Fibroblast of lung (primary cell): Measurements from ENCODE around the gene ARHGEF7. TPM values are rescaled to one million over a fixed set of nuclear protein-coding genes. Genes with fewer than 3 reads are reported as not detected.

ENCODE experiments used
- DNase-seq, 2 donors: peaks; one replicate each; pipeline versions ENCODE4 v3.0.0 to v3.0.0-alpha.2; 2010; ENCODE audit warnings: low read depth in 2 of 2
- H2AFZ ChIP-seq: 2 replicates; pipeline ENCODE4 v1.5.1; 2012; ENCODE audit warnings: low read length, control low read depth, inconsistent platforms
- H3K27ac ChIP-seq: 2 replicates; pipeline ENCODE4 v1.5.1; 2011; ENCODE audit warnings: low read length, control low read depth; ENCODE audit not compliant: insufficient read depth
- H3K27me3 ChIP-seq: 2 replicates; pipeline ENCODE4 v1.5.1; 2011; ENCODE audit warnings: mild to moderate bottlenecking, low read length; ENCODE audit not compliant: control insufficient read depth, insufficient read depth
- H3K36me3 ChIP-seq: 2 replicates; pipeline ENCODE4 v1.5.1; 2011; ENCODE audit warnings: low read length; ENCODE audit not compliant: control insufficient read depth, insufficient read depth
- H3K4me1 ChIP-seq: 2 replicates; pipeline ENCODE4 v1.5.1; 2011; ENCODE audit warnings: low read length; ENCODE audit not compliant: control insufficient read depth, insufficient read depth; ENCODE audit errors: extremely low read depth
- H3K4me2 ChIP-seq: 2 replicates; pipeline ENCODE4 v1.5.1; 2011; ENCODE audit warnings: low read length, control low read depth; ENCODE audit not compliant: insufficient read depth; ENCODE audit errors: extremely low read depth
- H3K4me3 ChIP-seq, 4 experiments: fragments of 200-600 bp in 1 of 4; sonication (generic) in 1 of 4; replicated peaks in 1 of 4; 2 replicates each; pipeline ENCODE4 v1.5.1; 2011 to 2016; ENCODE audit warnings: low read length in 4 of 4, low read depth in 3 of 4, mild to moderate bottlenecking in 3 of 4, control low read depth in 2 of 4, inconsistent platforms in 1 of 4, mixed read lengths in 1 of 4; ENCODE audit not compliant: insufficient read depth in 1 of 4; ENCODE audit errors: control extremely low read depth in 1 of 4
- H3K79me2 ChIP-seq: 2 replicates; pipeline ENCODE4 v1.5.1; 2012; ENCODE audit warnings: mild to moderate bottlenecking, low read length, inconsistent platforms; ENCODE audit not compliant: control insufficient read depth, insufficient read depth
- H3K9ac ChIP-seq: 2 replicates; pipeline ENCODE4 v1.5.1; 2011; ENCODE audit warnings: mild to moderate bottlenecking, low read length, control low read depth; ENCODE audit not compliant: insufficient read depth
- H3K9me3 ChIP-seq: 2 replicates; pipeline ENCODE4 v1.5.1; 2012; ENCODE audit warnings: low read depth, low read length; ENCODE audit not compliant: control insufficient read depth, insufficient read depth
- H4K20me1 ChIP-seq: 2 replicates; pipeline ENCODE4 v1.5.1; 2011; ENCODE audit warnings: low read length; ENCODE audit not compliant: control insufficient read depth, insufficient read depth; ENCODE audit errors: extremely low read depth
- CTCF ChIP-seq, 2 donors: IDR thresholded peaks in 1 of 2; conservative IDR thresholded peaks in 1 of 2; 1 replicate in 1 of 2; 2 replicates in 1 of 2; pipeline ENCODE4 v1.5.1; 2011 to 2012; ENCODE audit warnings: low read length in 2 of 2, control low read depth in 1 of 2, inconsistent platforms in 1 of 2, low read depth in 1 of 2, mild to moderate bottlenecking in 1 of 2
- EZH2 ChIP-seq: IDR thresholded peaks from 2 replicates; pipeline ENCODE4 v1.5.1; 2012; ENCODE audit warnings: low read length, control low read depth, mild to moderate bottlenecking; ENCODE audit errors: missing control alignments
- polyA plus RNA-seq, 2 donors: library from polyadenylated mRNA; depleted of rRNA in 1 of 2; stranded (reverse) in 1 of 2; unstranded in 1 of 2; fragments of >200 nt; gene quantifications; 2 replicates each; pipeline ENCODE4 v1.2.1, GENCODE V29; 2011 to 2012; ENCODE audit warnings: missing spikeins in 1 of 2
- total RNA-seq: library from RNA; depleted of rRNA; stranded (reverse); fragments of >200 nt; gene quantifications from 2 replicates; pipeline ENCODE4 v1.2.1, GENCODE V29; 2014

The ARHGEF7 gene
- total and polyA plus RNA-seq, 2 donors (not counting 1 experiment from before 2014, with no cell fraction given) = 29.1 to 42.8 TPM

GRCh38 chr13:111317571-111318345 lies 202.6 kb downstream of the ARHGEF7 start:
- no peaks in the 10 kb centered on the region for H3K9me3 ChIP-seq
- no peaks in the 10 kb centered on the region for H3K79me2 ChIP-seq
- H3K9ac ChIP-seq = no peak overlapping the region
- no peak overlapping the region for H3K4me2 ChIP-seq
- no peak overlapping the region for H2AFZ ChIP-seq
- H4K20me1 ChIP-seq = no peaks in the 10 kb centered on the region
- no peak for DNase-seq
- no peaks in the 10 kb centered on the region for H3K27me3 ChIP-seq
- H3K4me1 ChIP-seq = no peaks in the 10 kb centered on the region
- H3K36me3 ChIP-seq = no peaks in the 10 kb centered on the region
- no peak overlapping the region for H3K27ac ChIP-seq
- no peak overlapping the region for H3K4me3 ChIP-seq
- no peak for TF ChIP-seq CTCF (conservative IDR thresholded peaks at IDR 0.05 in 1 of 2, IDR thresholded peaks at IDR 0.05 in 1 of 2; ENCODE audit: low read depth in 1 of 2, low read length in 2 of 2)
- TF ChIP-seq EZH2 = no peak

- no peaks in the 10 kb centered on the region for H3K79me2 ChIP-seq
- H3K27ac ChIP-seq = no peak overlapping the region
- DNase-seq = no peak
- no peaks in the 10 kb centered on the region for H3K27me3 ChIP-seq
- TF ChIP-seq CTCF (conservative IDR thresholded peaks at IDR 0.05 in 1 of 2, IDR thresholded peaks at IDR 0.05 in 1 of 2; ENCODE audit: low read depth in 1 of 2, low read length in 2 of 2) (no peak), EZH2 (no peak)
- H4K20me1 ChIP-seq = no peaks in the 10 kb centered on the region
- no peaks in the 10 kb centered on the region for H3K9me3 ChIP-seq
- no peak overlapping the region for H3K4me3 ChIP-seq
- H3K4me2 ChIP-seq = no peak overlapping the region
- H3K4me1 ChIP-seq = no peaks in the 10 kb centered on the region
- H3K36me3 ChIP-seq = no peaks in the 10 kb centered on the region
- no peak overlapping the region for H2AFZ ChIP-seq
- H3K9ac ChIP-seq = no peak overlapping the region
Measured at GRCh38 chr13:111318386-111318785, 203.3 kb downstream of the ARHGEF7 start.

- Histone ChIP-seq H3K79me2 (no peaks in the 10 kb centered on the region), H3K36me3 (no peaks in the 10 kb centered on the region), H3K4me1 (peaks cover 1% of the 10 kb centered on the region), H3K9me3 (no peaks in the 10 kb centered on the region), H3K27ac (no peak overlapping the region), H4K20me1 (no peaks in the 10 kb centered on the region), H2AFZ (no peak overlapping the region), H3K9ac (no peak overlapping the region), H3K4me3 (no peak overlapping the region), H3K27me3 (no peaks in the 10 kb centered on the region), H3K4me2 (no peak overlapping the region)
- no peak for TF ChIP-seq EZH2
- TF ChIP-seq CTCF (conservative IDR thresholded peaks at IDR 0.05 in 1 of 2, IDR thresholded peaks at IDR 0.05 in 1 of 2; ENCODE audit: low read depth in 1 of 2, low read length in 2 of 2) = no peak
- DNase-seq = no peak
Measured at GRCh38 chr13:111319521-111319920, 204.4 kb downstream of the ARHGEF7 start.
